HUES64 (cell line): ENCODE measurements around the gene XAGE1A.
"Not testable (repeated sequence)": the region's sequence is repeated elsewhere in the genome, so short reads cannot be mapped to it uniquely, and the experiment has no call there.

ENCODE experiments used
- H3K27ac ChIP-seq: 2 replicates; pipeline ENCODE4 v1.7.0; 2013; ENCODE audit warnings: low read depth, low read length, inconsistent platforms
- H3K27me3 ChIP-seq: 2 replicates; pipeline ENCODE4 v1.6.1; 2013; ENCODE audit warnings: mild to moderate bottlenecking, low read length; ENCODE audit not compliant: insufficient read depth
- H3K36me3 ChIP-seq: 2 replicates; pipeline ENCODE4 v1.6.1; 2013; ENCODE audit warnings: mild to moderate bottlenecking, low read length; ENCODE audit not compliant: insufficient read depth
- H3K4me1 ChIP-seq: 2 replicates; pipeline ENCODE4 v1.6.1; 2013; ENCODE audit warnings: mild to moderate bottlenecking, low read length, moderate library complexity; ENCODE audit not compliant: insufficient read depth
- H3K4me3 ChIP-seq: 2 replicates; pipeline ENCODE4 v1.5.1; 2013; ENCODE audit warnings: mild to moderate bottlenecking, low read length, moderate library complexity
- H3K9ac ChIP-seq: 2 replicates; pipeline ENCODE4 v1.6.1; 2013; ENCODE audit warnings: mild to moderate bottlenecking, low read depth, low read length
- H3K9me3 ChIP-seq: 2 replicates; pipeline ENCODE4 v1.6.1; 2013; ENCODE audit warnings: low read depth, low read length; ENCODE audit not compliant: insufficient read depth
- WGBS: fragments of 150-250, 120-280 bp; methylation state at CpG from one replicate; pipeline ENCODE4 v1.1.7; 2013; ENCODE audit warnings: missing lambda C conversion rate; 5-methylcytosine and 5-hydroxymethylcytosine counted together

Gene XAGE1A

GRCh38 chrX:52541051-52541450 lies 45.4 kb downstream of the XAGE1A start:
- not testable (repeated sequence) for H3K9ac ChIP-seq, H3K27me3 ChIP-seq, H3K9me3 ChIP-seq, H3K27ac ChIP-seq, H3K4me3 ChIP-seq, H3K4me1 ChIP-seq, H3K36me3 ChIP-seq
- WGBS = 89% methylated on average over 4 of the region's 4 CpGs

GRCh38 chrX:52542311-52542710 lies 46.7 kb downstream of the XAGE1A start:
- H3K27me3 ChIP-seq = no peaks in the 10 kb centered on the region; the same call in 1 of the 2 replicates
- no peak overlapping the region for H3K4me3 ChIP-seq
- H3K4me1 ChIP-seq = no peaks in the 10 kb centered on the region
- no peak overlapping the region for H3K27ac ChIP-seq
- H3K36me3 ChIP-seq = no peaks in the 10 kb centered on the region
- no peaks in the 10 kb centered on the region for H3K9me3 ChIP-seq
- no peak overlapping the region for H3K9ac ChIP-seq
- WGBS = 97% methylated on average over 3 of the region's 6 CpGs

DNA sequence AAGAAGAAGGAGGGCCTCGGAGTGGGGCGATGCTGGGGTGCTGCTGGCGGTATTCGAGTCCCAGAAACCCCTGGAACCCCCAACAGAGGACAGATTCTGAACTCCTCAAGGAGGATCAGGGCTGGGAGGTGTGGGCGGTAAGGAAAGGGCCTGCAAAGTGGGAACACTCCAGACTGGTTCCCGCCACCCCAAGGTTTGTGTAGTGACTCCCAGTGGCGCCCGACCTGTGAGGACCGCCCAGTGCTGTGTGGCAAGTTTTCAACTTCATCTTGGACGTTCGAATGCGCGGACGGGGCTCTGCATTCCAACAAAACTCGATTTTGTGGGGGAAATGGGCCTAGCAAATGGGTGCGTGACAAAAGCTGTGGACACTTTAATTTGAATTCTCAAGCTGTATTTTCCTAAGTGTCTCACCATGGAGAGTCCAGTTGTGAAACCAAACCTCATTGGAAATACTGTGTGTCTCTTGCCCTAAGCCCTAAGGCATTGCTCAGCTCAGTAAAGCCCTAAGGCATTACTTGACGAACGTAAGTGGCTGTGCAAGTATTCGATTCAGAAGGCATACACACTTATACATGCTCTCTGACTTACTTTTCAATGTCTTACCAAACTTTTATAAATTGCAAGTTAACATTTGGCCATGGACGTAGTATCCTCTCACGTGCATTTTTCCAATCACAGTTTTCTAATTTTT lies 48.7 kb downstream of the XAGE1A start:
- Histone ChIP-seq H3K27ac (no peak overlapping the region), H3K9ac (no peak overlapping the region), H3K4me3 (no peak overlapping the region), H3K27me3 (no peaks in the 10 kb centered on the region; the same call in 1 of the 2 replicates), H3K4me1 (no peaks in the 10 kb centered on the region), H3K36me3 (no peaks in the 10 kb centered on the region), H3K9me3 (no peaks in the 10 kb centered on the region)
- 92% methylated on average over 19 of the region's 21 CpGs for WGBS

- H3K9ac ChIP-seq, H3K4me1 ChIP-seq, H3K36me3 ChIP-seq, H3K9me3 ChIP-seq, H3K27me3 ChIP-seq, H3K4me3 ChIP-seq, H3K27ac ChIP-seq: not testable (repeated sequence)
- no CpG with 5 or more reads among the region's 3 CpGs for WGBS
These were observed 53.2 kb downstream of the XAGE1A start for GRCh38 chrX:52548769-52549168.
